Activated CD4-positive, alpha-beta memory T cell treated with anti-CD3 and anti-CD28 coated beads for 36 hours (primary cell): Measurements from ENCODE around the gene GRID1. TPM values are rescaled to one million over a fixed set of nuclear protein-coding genes. Genes with fewer than 3 reads are reported as not detected.
"Not testable (repeated sequence)": the region's sequence is repeated elsewhere in the genome, so short reads cannot be mapped to it uniquely, and the experiment has no call there.

Source experiments
- CTCF ChIA-PET: fragments of 350-600 bp; sonication (Branson Sonifier 250); formaldehyde crosslinking; loops from one replicate; lab custom pipeline; 2021; ENCODE audit warnings: antibody characterized with exemption, inconsistent platforms; lab: Charles Lee
- POLR2A ChIA-PET: fragments of 350-600 bp; sonication (Branson Sonifier 250); formaldehyde crosslinking; loops from one replicate; lab custom pipeline; 2021; ENCODE audit warnings: antibody characterized with exemption; lab: Charles Lee
- DNase-seq: peaks from one replicate; pipeline ENCODE4 v3.0.0-alpha.2; 2020
- H3K27ac Mint-ChIP-seq: one replicate; pipeline ENCODE4 v1.8.0; 2021; ENCODE audit warnings: mixed read lengths
- H3K27me3 Mint-ChIP-seq: one replicate; pipeline ENCODE4 v1.8.0; 2021; ENCODE audit warnings: mixed read lengths
- H3K36me3 Mint-ChIP-seq: one replicate; pipeline ENCODE4 v1.8.0; 2021; ENCODE audit warnings: mixed read lengths
- H3K4me1 Mint-ChIP-seq: one replicate; pipeline ENCODE4 v1.8.0; 2021; ENCODE audit warnings: low read depth, mixed read lengths
- H3K4me3 Mint-ChIP-seq: one replicate; pipeline ENCODE4 v1.8.0; 2021; ENCODE audit warnings: mild to moderate bottlenecking, mixed read lengths
- H3K9me3 Mint-ChIP-seq: one replicate; pipeline ENCODE4 v1.8.0; 2021; ENCODE audit warnings: mixed read lengths
- intact Hi-C: fragments of 100-400 bp; cut with micrococcal nuclease; formaldehyde crosslinking; loops from one replicate; pipeline ENCODE4 v1.15.1; 2023
- total RNA-seq, 2 experiments: library from RNA; stranded (reverse); gene quantifications; one replicate each; pipeline ENCODE4 v1.2.3, GENCODE V29; 2021

GRID1 gene
- total RNA-seq, 2 experiments from 2014 or later, result not detected

GRCh38 chr10:85936161-85936560 lies 430.4 kb downstream of the GRID1 start:
- no peaks in the 10 kb centered on the region for H3K4me1 Mint-ChIP-seq
- H3K4me3 Mint-ChIP-seq, result no peak overlapping the region
- ChIA-PET POLR2A (no interaction called here), CTCF (no interaction called here)
- no peak for DNase-seq
- no peaks in the 10 kb centered on the region for H3K9me3 Mint-ChIP-seq
- intact Hi-C loops, result no loop called here
- H3K27me3 Mint-ChIP-seq, result no peaks in the 10 kb centered on the region
- no peaks in the 10 kb centered on the region for H3K36me3 Mint-ChIP-seq
- no peak overlapping the region for H3K27ac Mint-ChIP-seq

DNA sequence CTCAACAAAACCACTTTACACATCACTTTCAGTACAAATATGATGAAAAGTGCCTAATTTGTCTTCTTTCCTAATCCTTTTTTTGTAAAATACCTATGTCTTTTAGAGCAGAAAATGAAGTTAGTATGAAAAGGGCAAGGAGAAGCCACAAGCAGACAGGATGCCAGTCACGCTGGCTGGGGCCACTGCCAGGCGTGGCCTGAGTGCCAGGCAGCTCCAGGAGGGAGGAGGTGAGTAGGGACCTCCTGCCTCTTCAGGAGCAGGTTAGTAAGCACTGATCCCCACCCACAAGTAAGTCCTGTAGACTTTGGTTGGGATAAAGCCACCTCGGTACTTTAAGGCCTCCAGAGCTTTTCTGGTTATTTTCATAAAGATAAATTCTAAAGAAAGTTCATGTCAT lies 432.0 kb downstream of the GRID1 start:
- Mint-ChIP-seq H3K27ac (no peak overlapping the region), H3K27me3 (no peaks in the 10 kb centered on the region), H3K9me3 (no peaks in the 10 kb centered on the region), H3K4me1 (no peaks in the 10 kb centered on the region), H3K4me3 (no peak overlapping the region), H3K36me3 (no peaks in the 10 kb centered on the region)
- ChIA-PET CTCF (no interaction called here), POLR2A (no interaction called here)
- intact Hi-C loops, result no loop called here
- no peak for DNase-seq

GRCh38 chr10:85929993-85930392 lies 436.6 kb downstream of the GRID1 start:
- H3K4me3 Mint-ChIP-seq, H3K27ac Mint-ChIP-seq, H3K9me3 Mint-ChIP-seq, H3K36me3 Mint-ChIP-seq, H3K4me1 Mint-ChIP-seq, DNase-seq, H3K27me3 Mint-ChIP-seq, POLR2A ChIA-PET, CTCF ChIA-PET, intact Hi-C loops: not testable (repeated sequence)

GRCh38 chr10:85927952-85928665 lies 438.5 kb downstream of the GRID1 start:
- Mint-ChIP-seq H3K4me1 (no peaks in the 10 kb centered on the region), H3K36me3 (no peaks in the 10 kb centered on the region), H3K27me3 (no peaks in the 10 kb centered on the region), H3K27ac (no peak overlapping the region), H3K4me3 (no peak overlapping the region), H3K9me3 (no peaks in the 10 kb centered on the region)
- POLR2A ChIA-PET, result no interaction called here
- no peak for DNase-seq
- intact Hi-C loops, result no loop called here
- CTCF ChIA-PET, result no interaction called here

GRCh38 chr10:85926986-85927385 lies 439.6 kb downstream of the GRID1 start:
- H3K36me3 Mint-ChIP-seq, result no peaks in the 10 kb centered on the region
- ChIA-PET CTCF (no interaction called here), POLR2A (no interaction called here)
- H3K4me1 Mint-ChIP-seq, result no peaks in the 10 kb centered on the region
- no peaks in the 10 kb centered on the region for H3K9me3 Mint-ChIP-seq
- DNase-seq, result no peak
- H3K27ac Mint-ChIP-seq, result no peak overlapping the region
- no peaks in the 10 kb centered on the region for H3K27me3 Mint-ChIP-seq
- intact Hi-C loops, result no loop called here
- H3K4me3 Mint-ChIP-seq, result no peak overlapping the region

DNA sequence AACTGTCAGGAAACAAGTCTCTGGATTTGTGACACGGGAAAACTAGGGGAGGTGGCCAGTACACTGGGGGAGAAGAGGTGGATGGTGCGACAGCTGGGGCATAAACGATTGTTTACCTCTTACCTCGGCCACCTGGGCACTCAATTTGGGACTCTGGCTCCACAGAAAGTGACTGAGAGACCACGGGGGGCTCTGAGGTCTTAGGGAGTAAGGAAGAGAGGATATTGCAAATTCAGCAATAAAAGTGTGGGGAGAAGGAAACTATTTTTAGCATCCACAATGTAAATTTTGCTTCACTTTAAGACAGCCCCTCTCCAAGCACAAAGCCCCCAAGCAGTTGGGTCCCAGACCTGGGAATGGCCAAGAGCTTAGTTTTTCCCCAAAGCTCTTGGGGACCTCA lies 440.5 kb downstream of the GRID1 start:
- H3K9me3 Mint-ChIP-seq, result no peaks in the 10 kb centered on the region
- POLR2A ChIA-PET, result no interaction called here
- H3K27ac Mint-ChIP-seq, result no peak overlapping the region

DNA sequence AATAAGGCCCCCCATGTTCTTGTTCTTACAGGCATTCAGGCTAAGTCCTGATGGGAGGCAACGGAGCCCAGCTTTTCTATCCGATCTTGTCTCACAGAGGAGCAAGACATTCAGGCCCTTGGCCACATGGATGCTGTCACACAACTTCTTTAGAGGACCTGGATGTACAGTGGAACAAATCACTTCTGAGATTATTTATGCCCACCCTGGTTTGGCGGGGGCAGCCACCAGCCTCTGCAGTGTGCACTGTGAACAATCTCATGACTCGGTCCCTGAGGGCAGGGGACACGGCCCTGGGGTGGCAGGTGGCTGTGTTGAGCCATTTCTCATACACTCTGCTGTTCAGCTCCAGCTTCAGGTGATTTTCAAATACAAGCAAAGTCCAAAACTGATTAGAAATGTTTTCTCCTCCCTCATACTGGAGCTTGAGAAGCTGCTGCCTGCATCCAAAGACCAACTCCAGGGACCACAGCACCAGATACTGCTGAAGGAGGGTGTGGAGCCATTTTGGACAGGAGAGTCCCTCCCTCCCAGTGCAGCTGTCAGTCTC lies 441.3 kb downstream of the GRID1 start:
- DNase-seq, result no peak
- Mint-ChIP-seq H3K36me3 (no peaks in the 10 kb centered on the region), H3K9me3 (no peaks in the 10 kb centered on the region), H3K4me3 (no peak overlapping the region), H3K27me3 (no peaks in the 10 kb centered on the region), H3K4me1 (no peaks in the 10 kb centered on the region), H3K27ac (no peak overlapping the region)
- intact Hi-C loops, result no loop called here
- CTCF ChIA-PET, result no interaction called here
- POLR2A ChIA-PET, result no interaction called here

More for the DNA sequence above, 440.5 kb downstream of the GRID1 start:
- Mint-ChIP-seq H3K4me1 (no peaks in the 10 kb centered on the region), H3K36me3 (no peaks in the 10 kb centered on the region), H3K27me3 (no peaks in the 10 kb centered on the region), H3K4me3 (no peak overlapping the region)
- intact Hi-C loops, result no loop called here
- CTCF ChIA-PET, result no interaction called here
- DNase-seq, result no peak

GRCh38 chr10:85924382-85925102 lies 442.1 kb downstream of the GRID1 start:
- DNase-seq, result no peak
- Mint-ChIP-seq H3K36me3 (no peaks in the 10 kb centered on the region), H3K9me3 (no peaks in the 10 kb centered on the region), H3K27ac (no peak overlapping the region), H3K27me3 (no peaks in the 10 kb centered on the region), H3K4me3 (no peak overlapping the region), H3K4me1 (no peaks in the 10 kb centered on the region)
- ChIA-PET POLR2A (no interaction called here), CTCF (no interaction called here)
- intact Hi-C loops, result no loop called here

DNA sequence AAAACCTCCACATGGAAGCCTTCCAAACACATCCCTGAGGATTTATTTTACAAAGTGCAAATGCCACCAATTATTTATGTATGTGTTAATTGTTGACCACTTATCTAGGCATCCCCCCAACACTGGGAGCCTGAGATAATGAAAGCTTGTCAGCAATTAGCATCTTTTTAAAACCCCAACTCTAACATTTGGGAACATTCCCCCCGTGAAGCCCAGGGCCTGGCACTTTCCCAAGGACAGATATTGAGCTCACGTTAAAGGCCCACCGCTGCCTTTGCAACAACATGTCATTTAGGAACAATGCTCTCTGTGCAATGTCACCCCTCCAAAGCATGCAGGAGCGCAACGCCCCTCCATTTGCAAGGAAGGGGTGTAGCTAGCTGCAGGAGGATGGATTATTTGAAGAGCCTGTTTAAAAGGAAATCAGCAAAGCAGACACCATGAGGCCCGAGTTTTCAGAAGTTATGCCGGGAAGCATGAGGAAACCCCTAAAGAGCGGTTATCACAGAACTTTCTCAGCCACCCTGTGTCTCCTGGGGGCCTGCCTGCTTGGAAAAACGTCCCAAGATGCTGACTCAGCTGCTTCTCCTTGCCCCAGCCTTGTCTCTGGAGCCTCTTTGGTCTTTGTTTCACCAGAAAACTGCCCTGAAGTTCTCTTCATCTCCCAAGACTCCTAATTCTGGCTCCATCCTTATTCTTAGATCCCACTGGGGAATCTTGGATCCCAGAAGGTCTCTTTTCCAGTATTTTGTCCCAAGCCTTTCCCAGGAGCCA lies 444.1 kb downstream of the GRID1 start:
- Mint-ChIP-seq H3K4me3 (no peak overlapping the region), H3K9me3 (no peaks in the 10 kb centered on the region), H3K27me3 (no peaks in the 10 kb centered on the region), H3K36me3 (no peaks in the 10 kb centered on the region), H3K4me1 (no peaks in the 10 kb centered on the region), H3K27ac (no peak overlapping the region)
- intact Hi-C loops, result no loop called here
- CTCF ChIA-PET, result interaction anchor here (0.6 kb wide), 1 partner anchor 1017 kb away, joined by 3 read pairs; no protein-coding TSS in a partner anchor
- no peak for DNase-seq
- POLR2A ChIA-PET, result no interaction called here

DNA sequence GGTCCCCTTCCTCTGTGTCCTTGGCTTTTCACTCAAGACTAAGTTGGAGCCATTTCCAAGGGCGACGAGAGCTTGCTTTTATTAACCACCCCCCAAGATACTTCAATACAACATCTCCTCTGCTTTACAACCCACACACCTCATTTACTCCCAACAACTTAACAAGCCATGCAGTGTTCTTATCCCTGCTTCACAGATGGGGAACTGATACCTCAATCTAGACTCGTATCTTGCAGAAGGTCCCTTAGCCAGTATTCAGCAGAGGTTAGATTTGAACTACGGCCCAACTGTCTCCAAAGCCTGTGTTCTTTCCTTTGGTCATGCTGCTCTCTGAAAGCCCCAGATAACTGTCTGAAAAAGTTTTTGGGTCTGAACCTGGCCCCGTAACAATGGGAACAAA lies 444.8 kb downstream of the GRID1 start:
- Mint-ChIP-seq H3K27me3 (no peaks in the 10 kb centered on the region), H3K36me3 (no peaks in the 10 kb centered on the region), H3K27ac (no peak overlapping the region), H3K9me3 (no peaks in the 10 kb centered on the region), H3K4me1 (no peaks in the 10 kb centered on the region), H3K4me3 (no peak overlapping the region)
- no peak for DNase-seq
- CTCF ChIA-PET, result no interaction called here
- POLR2A ChIA-PET, result no interaction called here
- intact Hi-C loops, result no loop called here

DNA sequence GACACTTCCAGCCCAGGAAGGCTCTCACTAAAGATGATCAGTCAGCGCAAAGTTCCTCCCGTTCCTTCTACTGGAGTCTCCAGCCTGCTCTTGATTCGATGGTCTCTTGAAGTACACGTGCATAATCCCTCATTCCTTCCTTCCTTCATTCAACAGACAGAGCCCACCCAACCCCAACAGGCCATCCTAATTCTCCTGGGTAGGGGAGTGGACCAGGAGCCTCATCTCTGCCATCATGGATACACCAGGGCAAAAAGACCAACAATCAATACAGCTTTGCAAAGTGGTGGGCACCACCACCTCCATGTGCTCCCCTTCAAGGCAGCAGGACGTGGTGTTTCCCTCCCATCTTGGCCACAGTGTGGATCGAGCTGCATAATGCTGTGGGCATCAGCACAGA lies 446.3 kb downstream of the GRID1 start:
- H3K4me1 Mint-ChIP-seq, result no peaks in the 10 kb centered on the region
- H3K27ac Mint-ChIP-seq, result no peak overlapping the region
- H3K27me3 Mint-ChIP-seq, result no peaks in the 10 kb centered on the region
- no peaks in the 10 kb centered on the region for H3K36me3 Mint-ChIP-seq
- intact Hi-C loops, result no loop called here
- CTCF ChIA-PET, result no interaction called here
- no peak for DNase-seq
- POLR2A ChIA-PET, result no interaction called here
- H3K4me3 Mint-ChIP-seq, result no peak overlapping the region
- no peaks in the 10 kb centered on the region for H3K9me3 Mint-ChIP-seq

- no peak for DNase-seq
- POLR2A ChIA-PET, result no interaction called here
- Mint-ChIP-seq H3K9me3 (no peaks in the 10 kb centered on the region), H3K4me1 (no peaks in the 10 kb centered on the region), H3K27me3 (no peaks in the 10 kb centered on the region), H3K36me3 (no peaks in the 10 kb centered on the region), H3K27ac (no peak overlapping the region), H3K4me3 (no peak overlapping the region)
- CTCF ChIA-PET, result no interaction called here
- intact Hi-C loops, result no loop called here
These were observed 447.0 kb downstream of the GRID1 start for GRCh38 chr10:85919491-85920021.
